Psoas muscle (tissue), 8 donors: ENCODE results near the gene PKNOX2. TPM values are rescaled to one million over a fixed set of nuclear protein-coding genes. Genes with fewer than 3 reads are reported as not detected.

Source experiments
- ATAC-seq, 4 donors: fragments of 200-7000 bp; cut with Tn5 transposase; one replicate each; pipeline ENCODE4 v1.9.1; 2020; ENCODE audit warnings: moderate library complexity in 3 of 4, mild to moderate bottlenecking in 2 of 4
- DNase-seq, 2 donors: peaks; one replicate each; pipeline ENCODE4 v3.0.0-alpha.2; 2020
- H3K27ac ChIP-seq: fragments of 200-600 bp; one replicate; pipeline ENCODE4 v1.8.0; 2022
- H3K27me3 ChIP-seq, 3 donors: fragments of 200-600 bp in 1 of 3; one replicate each; pipeline versions ENCODE4 v1.6.1 to v1.8.0; 2013 to 2022; ENCODE audit warnings: low read length in 2 of 3, mild to moderate bottlenecking in 2 of 3, moderate library complexity in 1 of 3; ENCODE audit not compliant: insufficient read depth in 3 of 3
- H3K36me3 ChIP-seq, 2 donors: fragments of 200-600 bp in 1 of 2; one replicate each; pipeline versions ENCODE4 v1.6.1 to v1.8.0; 2013 to 2022; ENCODE audit warnings: low read depth in 1 of 2, mild to moderate bottlenecking in 1 of 2, moderate library complexity in 1 of 2; ENCODE audit not compliant: insufficient read depth in 1 of 2
- H3K4me1 ChIP-seq: fragments of 200-600 bp; one replicate; pipeline ENCODE4 v1.8.0; 2022
- H3K4me3 ChIP-seq: fragments of 200-600 bp; one replicate; pipeline ENCODE4 v1.8.0; 2022; ENCODE audit warnings: mild to moderate bottlenecking
- H3K9me3 ChIP-seq: fragments of 200-600 bp; one replicate; pipeline ENCODE4 v1.8.0; 2022
- WGBS, 3 donors: extraction: QIAGEN DNeasy Blood & Tissue Kit; methylation state at CpG; one replicate each; pipeline versions ENCODE4 v1.1.6 to v1.1.7; 2013; 5-methylcytosine and 5-hydroxymethylcytosine counted together
- intact Hi-C, 2 donors: fragments of 100-400 bp; cut with DNase I; formaldehyde crosslinking; loops; one replicate each; pipeline versions ENCODE4 v1.11.0 to v1.14.2; 2022
- polyA plus RNA-seq, 3 donors: library from polyadenylated mRNA; stranded (reverse); fragments of 200-250 nt; gene quantifications; one replicate each; pipeline ENCODE4 v1.2.3, GENCODE V29; 2013
- total RNA-seq, 4 donors: library from RNA; stranded (reverse); fragmentation: NEBNext Ultra II Directional in 2 of 4; extraction: Animal tissue kit (Norgen Biotek cat#: 25700) in 2 of 4; gene quantifications; one replicate each; pipeline versions ENCODE4 v1.2.1 to v1.2.4, GENCODE V29; 2021 to 2023
- TF ChIP-seq, protein P1 (sequence below): fragments of 200-600 bp; IDR thresholded peaks from one replicate; pipeline ENCODE4 v1.8.0; 2022; ENCODE audit warnings: antibody characterized with exemption
- donor health status: healthy with polysubstance abuse.
- donor health status: DM: no; HTN: no; CAD: no; lungs with moderate emphysema.
- donor health status: Bipolar disorder and iron deficiency.
- donor health status: healthy.
- donor health status: DM: yes; HTN: yes; CAD: no.
- donor health status: DM: no; HTN: no; CAD: no.
- donor health status: DM: no; HTN: no; CAD: no.
- donor health status: DM: yes; HTN: yes; CAD: no.

PKNOX2 gene
- total and polyA plus RNA-seq, 7 donors, result 1.8 to 30.5 (median 14.5) TPM

GRCh38 chr11:125445731-125446130 lies 281.2 kb downstream of the PKNOX2 start:
- TF ChIP-seq, protein P1, sequence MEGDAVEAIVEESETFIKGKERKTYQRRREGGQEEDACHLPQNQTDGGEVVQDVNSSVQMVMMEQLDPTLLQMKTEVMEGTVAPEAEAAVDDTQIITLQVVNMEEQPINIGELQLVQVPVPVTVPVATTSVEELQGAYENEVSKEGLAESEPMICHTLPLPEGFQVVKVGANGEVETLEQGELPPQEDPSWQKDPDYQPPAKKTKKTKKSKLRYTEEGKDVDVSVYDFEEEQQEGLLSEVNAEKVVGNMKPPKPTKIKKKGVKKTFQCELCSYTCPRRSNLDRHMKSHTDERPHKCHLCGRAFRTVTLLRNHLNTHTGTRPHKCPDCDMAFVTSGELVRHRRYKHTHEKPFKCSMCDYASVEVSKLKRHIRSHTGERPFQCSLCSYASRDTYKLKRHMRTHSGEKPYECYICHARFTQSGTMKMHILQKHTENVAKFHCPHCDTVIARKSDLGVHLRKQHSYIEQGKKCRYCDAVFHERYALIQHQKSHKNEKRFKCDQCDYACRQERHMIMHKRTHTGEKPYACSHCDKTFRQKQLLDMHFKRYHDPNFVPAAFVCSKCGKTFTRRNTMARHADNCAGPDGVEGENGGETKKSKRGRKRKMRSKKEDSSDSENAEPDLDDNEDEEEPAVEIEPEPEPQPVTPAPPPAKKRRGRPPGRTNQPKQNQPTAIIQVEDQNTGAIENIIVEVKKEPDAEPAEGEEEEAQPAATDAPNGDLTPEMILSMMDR, result no peak
- no peaks in the 10 kb centered on the region for H3K9me3 ChIP-seq
- H3K4me3 ChIP-seq, result no peak overlapping the region
- H3K27me3 ChIP-seq, result no peaks in the 10 kb centered on the region
- ATAC-seq (no peak), DNase-seq (no peak)
- 83 to 85% (median 84%) methylated on average over 12 of the region's 12 CpGs for WGBS, 3 donors
- no peaks in the 10 kb centered on the region for H3K36me3 ChIP-seq
- H3K4me1 ChIP-seq, result peaks cover 10% of the 10 kb centered on the region
- no peak overlapping the region for H3K27ac ChIP-seq
- intact Hi-C loops, result no loop called here

- Histone ChIP-seq H3K36me3 (no peaks in the 10 kb centered on the region), H3K27ac (no peak overlapping the region), H3K27me3 (no peaks in the 10 kb centered on the region), H3K4me1 (peaks cover 10% of the 10 kb centered on the region), H3K4me3 (no peak overlapping the region), H3K9me3 (no peaks in the 10 kb centered on the region)
- no peak for DNase-seq
- no peak for ATAC-seq
- WGBS, 3 donors, result 94% methylated on average over 7 of the region's 7 CpGs
- TF ChIP-seq, protein P1, result no peak
- intact Hi-C loops, result no loop called here
Observed at GRCh38 chr11:125446279-125446678, 281.7 kb downstream of the PKNOX2 start.

DNA sequence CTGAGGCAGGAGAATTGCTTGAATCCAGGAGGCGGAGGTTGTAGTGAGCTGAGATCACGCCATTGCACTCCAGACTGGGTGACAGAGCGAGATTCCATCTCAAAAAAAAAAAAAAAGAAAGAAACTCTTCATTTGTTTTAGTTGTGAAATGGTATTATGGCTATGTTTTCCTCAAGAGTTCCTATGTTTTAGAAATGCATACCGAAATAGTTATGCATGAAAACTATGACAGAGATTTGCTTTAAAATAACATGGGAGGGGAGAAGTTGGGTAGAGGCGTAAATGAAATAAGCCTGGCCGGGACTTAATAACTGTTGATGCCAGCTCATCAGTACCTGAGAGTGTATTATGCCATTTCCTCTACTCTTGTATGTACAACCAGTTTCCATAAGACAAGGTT lies 283.2 kb downstream of the PKNOX2 start:
- 86 to 94% (median 91%) methylated on average over 6 of the region's 6 CpGs for WGBS, 3 donors
- Histone ChIP-seq H3K27ac (no peak overlapping the region), H3K36me3 (no peaks in the 10 kb centered on the region), H3K4me1 (peaks cover 10% of the 10 kb centered on the region), H3K4me3 (no peak overlapping the region), H3K27me3 (no peaks in the 10 kb centered on the region), H3K9me3 (no peaks in the 10 kb centered on the region)
- no peak for ATAC-seq
- intact Hi-C loops, result no loop called here
- TF ChIP-seq, protein P1, result no peak
- no peak for DNase-seq

- Histone ChIP-seq H3K27me3 (no peaks in the 10 kb centered on the region), H3K27ac (no peak overlapping the region), H3K36me3 (no peaks in the 10 kb centered on the region), H3K4me1 (peaks cover 10% of the 10 kb centered on the region), H3K9me3 (no peaks in the 10 kb centered on the region), H3K4me3 (no peak overlapping the region)
- 77 to 83% (median 79%) methylated on average over 3 of the region's 3 CpGs for WGBS, 3 donors
- ATAC-seq (no peak), DNase-seq (no peak)
- TF ChIP-seq, protein P1, result no peak
- intact Hi-C loops, result no loop called here
Observed at GRCh38 chr11:125448136-125448535, 283.6 kb downstream of the PKNOX2 start.

DNA sequence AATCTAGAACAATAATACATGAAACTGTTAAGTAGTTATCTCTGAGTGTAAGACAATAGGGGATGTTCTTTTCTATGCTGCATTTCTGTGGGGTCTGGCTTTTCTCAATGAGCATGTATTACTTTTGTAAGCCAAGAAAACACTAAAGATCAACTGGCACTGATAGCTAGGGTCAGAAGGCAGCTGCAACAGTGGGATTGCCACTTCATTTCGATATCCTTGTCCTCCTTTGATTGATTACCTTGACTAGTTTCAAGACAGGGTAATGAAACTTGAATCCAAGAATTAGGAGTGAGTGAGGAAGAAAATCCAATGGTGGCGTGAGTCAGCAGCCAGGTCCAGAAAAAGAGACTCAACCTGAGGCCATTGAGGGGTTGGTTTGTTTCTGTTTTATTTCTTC lies 285.0 kb downstream of the PKNOX2 start:
- DNase-seq (no peak), ATAC-seq (no peak)
- H3K27me3 ChIP-seq, result no peaks in the 10 kb centered on the region
- WGBS, 3 donors, result 74 to 84% (median 83%) methylated on average over 2 of the region's 2 CpGs
- no peak overlapping the region for H3K4me3 ChIP-seq
- H3K36me3 ChIP-seq, result no peaks in the 10 kb centered on the region
- H3K27ac ChIP-seq, result no peak overlapping the region
- H3K9me3 ChIP-seq, result no peaks in the 10 kb centered on the region
- TF ChIP-seq, protein P1, result no peak
- H3K4me1 ChIP-seq, result no peaks in the 10 kb centered on the region
- intact Hi-C loops, result no loop called here
